Liver (tissue), 9 donors: ENCODE measurements around the gene FKBP14. TPM values are rescaled to one million over a fixed set of nuclear protein-coding genes. Genes with fewer than 3 reads are reported as not detected.

Experiments used
- DNase-seq: peaks from one replicate; pipeline ENCODE4 v3.0.0-alpha.2; 2017; ENCODE audit warnings: low spot score
- H3K27ac ChIP-seq, 2 donors: one replicate each; pipeline ENCODE4 v1.7.0; 2013; ENCODE audit warnings: inconsistent platforms in 2 of 2, low read length in 2 of 2, control low read depth in 1 of 2, low read depth in 1 of 2, mild to moderate bottlenecking in 1 of 2
- H3K27me3 ChIP-seq, 4 donors: one replicate each; pipeline versions ENCODE4 v1.6.1 to v1.7.0; 2013; ENCODE audit warnings: low read length in 3 of 4, inconsistent platforms in 1 of 4, mild to moderate bottlenecking in 1 of 4, moderate library complexity in 1 of 4; ENCODE audit not compliant: control insufficient read depth in 4 of 4, insufficient read depth in 4 of 4
- H3K36me3 ChIP-seq, 4 donors: one replicate each; pipeline versions ENCODE4 v1.6.1 to v1.7.0; 2013; ENCODE audit warnings: low read length in 3 of 4, mild to moderate bottlenecking in 3 of 4, low read depth in 1 of 4, moderate library complexity in 1 of 4; ENCODE audit not compliant: control insufficient read depth in 4 of 4, insufficient read depth in 3 of 4
- H3K4me1 ChIP-seq, 4 donors: one replicate each; pipeline versions ENCODE4 v1.6.1 to v1.7.0; 2013; ENCODE audit warnings: low read length in 3 of 4, mild to moderate bottlenecking in 3 of 4, moderate library complexity in 1 of 4; ENCODE audit not compliant: control insufficient read depth in 4 of 4, insufficient read depth in 4 of 4
- H3K4me3 ChIP-seq, 3 donors: one replicate each; pipeline versions ENCODE4 v1.6.1 to v1.7.0; 2013; ENCODE audit warnings: low read length in 3 of 3, control low read depth in 1 of 3, low read depth in 1 of 3, mild to moderate bottlenecking in 1 of 3
- H3K9ac ChIP-seq, 2 donors: one replicate each; pipeline ENCODE4 v1.7.0; 2013; ENCODE audit warnings: low read length in 2 of 2, mild to moderate bottlenecking in 2 of 2, moderate library complexity in 2 of 2, control low read depth in 1 of 2, low read depth in 1 of 2
- H3K9me3 ChIP-seq, 4 donors: one replicate each; pipeline versions ENCODE4 v1.6.1 to v1.7.0; 2013; ENCODE audit warnings: low read length in 3 of 4; ENCODE audit not compliant: control insufficient read depth in 4 of 4
- EGR1 ChIP-seq, 2 donors: IDR thresholded peaks; 2 replicates each; pipeline ENCODE4 v1.6.1; 2016 to 2018; ENCODE audit warnings: antibody characterized with exemption in 2 of 2, low read depth in 2 of 2
- FOXA1 ChIP-seq: IDR thresholded peaks from 2 replicates; pipeline ENCODE4 v1.6.1; 2016; ENCODE audit warnings: antibody characterized with exemption
- FOXA2 ChIP-seq: IDR thresholded peaks from 2 replicates; pipeline ENCODE4 v1.6.1; 2016; ENCODE audit warnings: antibody characterized with exemption
- GABPA ChIP-seq, 2 donors: IDR thresholded peaks in 1 of 2; conservative IDR thresholded peaks in 1 of 2; 2 replicates each; pipeline ENCODE4 v1.6.1; 2016; ENCODE audit warnings: antibody characterized with exemption in 2 of 2, mild to moderate bottlenecking in 1 of 2, moderate library complexity in 1 of 2
- HNF4A ChIP-seq, 2 donors: conservative IDR thresholded peaks; 2 replicates each; pipeline ENCODE4 v1.6.1; 2016; ENCODE audit warnings: antibody characterized with exemption in 2 of 2, mild to moderate bottlenecking in 2 of 2
- JUND ChIP-seq, 2 donors: IDR thresholded peaks; 2 replicates each; pipeline ENCODE4 v1.6.1; 2016; ENCODE audit warnings: antibody characterized with exemption in 2 of 2
- NR2F2 ChIP-seq: IDR thresholded peaks from 2 replicates; pipeline ENCODE4 v1.6.1; 2016; ENCODE audit warnings: antibody characterized with exemption
- RAD21 ChIP-seq, 2 donors: IDR thresholded peaks; 2 replicates each; pipeline ENCODE4 v1.6.1; 2016; ENCODE audit warnings: antibody characterized with exemption in 2 of 2, mild to moderate bottlenecking in 2 of 2
- REST ChIP-seq: IDR thresholded peaks from 2 replicates; pipeline ENCODE4 v1.6.1; 2016; ENCODE audit warnings: antibody characterized with exemption, mild to moderate bottlenecking
- RXRA ChIP-seq, 2 donors: IDR thresholded peaks; 2 replicates each; pipeline ENCODE4 v1.6.1; 2017 to 2018; ENCODE audit warnings: antibody characterized with exemption in 2 of 2, mild to moderate bottlenecking in 1 of 2
- SP1 ChIP-seq: IDR thresholded peaks from 2 replicates; pipeline ENCODE4 v1.6.1; 2018; ENCODE audit warnings: antibody characterized with exemption, mild to moderate bottlenecking
- TAF1 ChIP-seq: conservative IDR thresholded peaks from 2 replicates; pipeline ENCODE4 v1.6.1; 2016; ENCODE audit warnings: antibody characterized with exemption, mild to moderate bottlenecking
- YY1 ChIP-seq: IDR thresholded peaks from 2 replicates; pipeline ENCODE4 v1.6.1; 2016; ENCODE audit warnings: antibody characterized with exemption, mild to moderate bottlenecking
- WGBS: extraction: QIAGEN DNeasy Blood & Tissue Kit; methylation state at CpG from one replicate; pipeline ENCODE4 v1.1.7; 2013; 5-methylcytosine and 5-hydroxymethylcytosine counted together
- polyA plus RNA-seq, 2 donors: library from polyadenylated mRNA; stranded (reverse) in 1 of 2; unstranded in 1 of 2; fragments of 200-250 nt in 1 of 2; fragments of >200 nt in 1 of 2; fragmentation: Nextera tagmentation in 1 of 2; extraction: Ambion mirVana in 1 of 2; gene quantifications; one replicate each; pipeline versions ENCODE4 v1.2.1 to v1.2.3, GENCODE V29; 2013 to 2015
- total RNA-seq, 2 donors: library from RNA; depleted of rRNA; stranded (reverse); fragments of >200 nt; gene quantifications; one replicate each; pipeline ENCODE4 v1.2.3, GENCODE V29; 2014
- TF ChIP-seq, protein P1 (sequence below): IDR thresholded peaks from 2 replicates; pipeline ENCODE4 v1.6.1; 2016; ENCODE audit warnings: antibody characterized with exemption
- TF ChIP-seq, protein P2 (sequence below): IDR thresholded peaks from 2 replicates; pipeline ENCODE4 v1.6.1; 2016; ENCODE audit warnings: antibody characterized with exemption
- TF ChIP-seq, protein P3 (sequence below): IDR thresholded peaks from 2 replicates; pipeline ENCODE4 v1.6.1; 2016; ENCODE audit warnings: antibody characterized with exemption
- TF ChIP-seq, protein P4 (sequence below): fragments of 150-350 bp; IDR thresholded peaks from 2 replicates; pipeline ENCODE4 v1.5.1; 2017; ENCODE audit warnings: improper control_type of control experiment, low read depth, low read length; ENCODE audit not compliant: missing input control
- donor health status: healthy.
- donor health status: healthy.
- donor health status: healthy.
- donor health status: healthy.
- donor health status: healthy.

The FKBP14 gene
- total and polyA plus RNA-seq, 4 donors = 2.6 to 6.1 (median 3.5) TPM

- no peak overlapping the region for H3K4me3 ChIP-seq
- peaks cover 1 to 20% (median 9%) of the 10 kb centered on the region in 4 donors for H3K9me3 ChIP-seq
- no peak for TF ChIP-seq RAD21 (IDR thresholded peaks at IDR 0.05)
- H3K36me3 ChIP-seq = no peaks in the 10 kb centered on the region
- peaks cover 0 to 7% (median 4%) of the 10 kb centered on the region in 4 donors for H3K27me3 ChIP-seq
- peaks cover 0 to 8% (median 4%) of the 10 kb centered on the region in 4 donors for H3K4me1 ChIP-seq
- no peak overlapping the region for H3K27ac ChIP-seq
- DNase-seq = no peak
- WGBS = 74% methylated on average over 4 of the region's 4 CpGs
- H3K9ac ChIP-seq = no peak overlapping the region
Observed at GRCh38 chr7:29990931-29991330, 35.6 kb downstream of the FKBP14 start.

DNA sequence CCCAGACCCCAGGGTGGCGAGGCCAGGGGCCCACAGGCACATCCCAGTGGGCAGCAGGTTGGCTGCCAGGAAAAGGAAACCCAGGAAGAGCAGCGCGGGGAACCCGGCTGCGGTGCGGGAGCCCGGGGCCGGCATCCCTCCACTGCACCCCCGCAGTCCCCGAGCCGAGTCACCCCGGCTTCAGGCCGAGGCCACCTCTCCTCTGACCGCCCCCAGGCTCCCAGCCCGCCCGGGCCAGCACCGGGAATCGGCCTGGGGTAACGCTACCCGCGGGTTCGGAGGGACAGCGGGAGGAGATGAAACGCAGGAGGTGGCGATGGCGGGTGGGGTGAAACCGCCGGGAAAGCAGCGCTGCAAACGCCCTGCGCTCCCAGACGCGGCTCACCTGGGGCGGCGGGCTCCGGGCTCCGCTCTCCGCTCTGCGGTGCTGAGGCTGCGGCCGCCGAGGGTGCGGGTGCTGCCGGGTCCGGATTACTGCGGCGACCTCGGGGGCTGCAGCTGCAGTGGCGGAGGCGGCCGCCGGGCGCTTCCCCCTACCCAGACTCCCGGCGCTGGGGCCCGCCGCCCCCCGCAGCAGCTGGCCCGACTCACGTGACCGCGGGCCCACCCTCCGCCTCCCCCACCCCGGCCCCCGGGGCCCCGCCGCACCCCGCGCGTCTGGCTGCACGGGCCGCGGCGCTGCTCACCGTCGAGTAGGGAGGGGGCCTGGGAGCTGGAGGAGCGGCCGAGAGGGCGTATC lies 37.1 kb downstream of the FKBP14 start, which contains the start of gene SCRN1:
TSS of gene SCRN1 (minus strand) at position 545 of the 739 bp plus-strand sequence. CDS start 20,734 bp downstream, outside the sequence.
- peaks cover 1 to 20% (median 9%) of the 10 kb centered on the region in 4 donors for H3K9me3 ChIP-seq
- H3K4me1 ChIP-seq = peaks cover 0 to 8% (median 4%) of the 10 kb centered on the region in 4 donors
- peak within 1 kb of the TSS in 1 of 2 donors; percentile 1 for H3K9ac ChIP-seq
- DNase-seq = no peak
- TF ChIP-seq NR2F2 (no peak), JUND (IDR thresholded peaks at IDR 0.05) (no peak), RXRA (IDR thresholded peaks at IDR 0.05) (no peak), EGR1 (IDR thresholded peaks at IDR 0.05; ENCODE audit: low read depth in 2 of 2) (no peak), FOXA1 (no peak), RAD21 (IDR thresholded peaks at IDR 0.05) (no peak), SP1 (no peak), YY1 (no peak), HNF4A (conservative IDR thresholded peaks at IDR 0.05) (no peak), GABPA (IDR thresholded peaks at IDR 0.05 in 1 of 2, conservative IDR thresholded peaks at IDR 0.05 in 1 of 2) (no peak), FOXA2 (no peak), TAF1 (no peak), REST (no peak)
- TF ChIP-seq, protein P1, sequence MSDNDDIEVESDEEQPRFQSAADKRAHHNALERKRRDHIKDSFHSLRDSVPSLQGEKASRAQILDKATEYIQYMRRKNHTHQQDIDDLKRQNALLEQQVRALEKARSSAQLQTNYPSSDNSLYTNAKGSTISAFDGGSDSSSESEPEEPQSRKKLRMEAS = no peak
- TF ChIP-seq, protein P2, sequence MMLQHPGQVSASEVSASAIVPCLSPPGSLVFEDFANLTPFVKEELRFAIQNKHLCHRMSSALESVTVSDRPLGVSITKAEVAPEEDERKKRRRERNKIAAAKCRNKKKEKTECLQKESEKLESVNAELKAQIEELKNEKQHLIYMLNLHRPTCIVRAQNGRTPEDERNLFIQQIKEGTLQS = no peak
- TF ChIP-seq, protein P3, sequence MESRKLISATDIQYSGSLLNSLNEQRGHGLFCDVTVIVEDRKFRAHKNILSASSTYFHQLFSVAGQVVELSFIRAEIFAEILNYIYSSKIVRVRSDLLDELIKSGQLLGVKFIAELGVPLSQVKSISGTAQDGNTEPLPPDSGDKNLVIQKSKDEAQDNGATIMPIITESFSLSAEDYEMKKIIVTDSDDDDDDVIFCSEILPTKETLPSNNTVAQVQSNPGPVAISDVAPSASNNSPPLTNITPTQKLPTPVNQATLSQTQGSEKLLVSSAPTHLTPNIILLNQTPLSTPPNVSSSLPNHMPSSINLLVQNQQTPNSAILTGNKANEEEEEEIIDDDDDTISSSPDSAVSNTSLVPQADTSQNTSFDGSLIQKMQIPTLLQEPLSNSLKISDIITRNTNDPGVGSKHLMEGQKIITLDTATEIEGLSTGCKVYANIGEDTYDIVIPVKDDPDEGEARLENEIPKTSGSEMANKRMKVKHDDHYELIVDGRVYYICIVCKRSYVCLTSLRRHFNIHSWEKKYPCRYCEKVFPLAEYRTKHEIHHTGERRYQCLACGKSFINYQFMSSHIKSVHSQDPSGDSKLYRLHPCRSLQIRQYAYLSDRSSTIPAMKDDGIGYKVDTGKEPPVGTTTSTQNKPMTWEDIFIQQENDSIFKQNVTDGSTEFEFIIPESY = no peak
- TF ChIP-seq, protein P4, sequence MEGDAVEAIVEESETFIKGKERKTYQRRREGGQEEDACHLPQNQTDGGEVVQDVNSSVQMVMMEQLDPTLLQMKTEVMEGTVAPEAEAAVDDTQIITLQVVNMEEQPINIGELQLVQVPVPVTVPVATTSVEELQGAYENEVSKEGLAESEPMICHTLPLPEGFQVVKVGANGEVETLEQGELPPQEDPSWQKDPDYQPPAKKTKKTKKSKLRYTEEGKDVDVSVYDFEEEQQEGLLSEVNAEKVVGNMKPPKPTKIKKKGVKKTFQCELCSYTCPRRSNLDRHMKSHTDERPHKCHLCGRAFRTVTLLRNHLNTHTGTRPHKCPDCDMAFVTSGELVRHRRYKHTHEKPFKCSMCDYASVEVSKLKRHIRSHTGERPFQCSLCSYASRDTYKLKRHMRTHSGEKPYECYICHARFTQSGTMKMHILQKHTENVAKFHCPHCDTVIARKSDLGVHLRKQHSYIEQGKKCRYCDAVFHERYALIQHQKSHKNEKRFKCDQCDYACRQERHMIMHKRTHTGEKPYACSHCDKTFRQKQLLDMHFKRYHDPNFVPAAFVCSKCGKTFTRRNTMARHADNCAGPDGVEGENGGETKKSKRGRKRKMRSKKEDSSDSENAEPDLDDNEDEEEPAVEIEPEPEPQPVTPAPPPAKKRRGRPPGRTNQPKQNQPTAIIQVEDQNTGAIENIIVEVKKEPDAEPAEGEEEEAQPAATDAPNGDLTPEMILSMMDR = no peak
- H3K27ac ChIP-seq = peak within 1 kb of the TSS; percentile 48 to 67
- H3K36me3 ChIP-seq = no peaks in the 10 kb centered on the region
- peak within 1 kb of the TSS; percentile 56 to 86 (median 66) for H3K4me3 ChIP-seq
- 3% methylated on average over 79 of the region's 79 CpGs for WGBS
- peaks cover 0 to 7% (median 4%) of the 10 kb centered on the region in 4 donors for H3K27me3 ChIP-seq
